Daoy (cell line): ENCODE results near the gene HSFX4. TPM values are rescaled to one million over a fixed set of nuclear protein-coding genes. Genes with fewer than 3 reads are reported as not detected.
"Not testable (repeated sequence)": the region's sequence is repeated elsewhere in the genome, so short reads cannot be mapped to it uniquely, and the experiment has no call there.

ENCODE experiments used
- DNase-seq: peaks from one replicate; pipeline ENCODE4 v3.0.0-alpha.2; 2015; ENCODE audit warnings: low read depth
- total RNA-seq: library from RNA; depleted of rRNA; stranded (reverse); fragments of >200 nt; shearing (Covaris generic); gene quantifications from 2 replicates; pipeline ENCODE4 v1.2.3, GENCODE V29; 2014; rRNA removed

The HSFX4 gene
- not detected in 2 replicates for total RNA-seq

GRCh38 chrX:149929400-149929799, at the start of gene HSFX4:
TSS of gene HSFX4 (plus strand) at chrX:149929573. CDS start at chrX:149929645, 72 bp downstream.
- not testable (repeated sequence) for DNase-seq

DNA sequence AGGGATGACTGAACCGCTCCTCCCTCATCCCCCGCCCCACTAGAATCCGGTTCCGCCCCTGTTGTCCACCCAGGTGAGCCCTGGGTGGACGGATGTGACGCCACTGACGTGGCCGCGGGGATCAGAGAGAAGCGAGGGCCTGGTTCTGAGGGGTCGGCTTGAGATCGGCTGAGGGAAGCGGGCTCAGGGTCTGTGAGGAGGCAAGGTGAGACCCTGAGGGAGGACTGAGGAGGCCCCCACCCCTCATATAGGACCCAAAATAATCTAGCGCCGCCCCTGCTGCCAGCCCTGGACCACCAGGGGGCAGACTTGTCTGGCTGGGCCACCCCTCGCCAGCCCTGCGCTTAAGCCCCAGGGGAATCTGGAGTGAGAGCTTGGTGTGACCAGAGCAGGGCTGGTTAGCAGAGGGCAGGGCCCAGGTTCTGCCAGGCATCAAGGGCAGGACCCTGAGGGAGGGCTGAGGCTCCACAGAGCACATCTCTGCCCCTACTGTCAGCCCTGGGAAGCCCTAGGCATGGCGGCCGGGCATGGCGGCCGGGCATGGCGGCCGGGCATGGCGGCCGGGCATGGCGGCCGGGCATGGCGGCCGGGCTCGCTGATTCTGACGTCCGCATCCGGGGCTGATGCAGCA, 48.2 kb upstream of the HSFX4 start, which contains the start of gene MAGEA8:
MAGEA8 (plus strand) TSS at position 103 of the 631 bp plus-strand sequence. CDS start 3,090 bp downstream, outside the sequence.
- no peak for DNase-seq

DNA sequence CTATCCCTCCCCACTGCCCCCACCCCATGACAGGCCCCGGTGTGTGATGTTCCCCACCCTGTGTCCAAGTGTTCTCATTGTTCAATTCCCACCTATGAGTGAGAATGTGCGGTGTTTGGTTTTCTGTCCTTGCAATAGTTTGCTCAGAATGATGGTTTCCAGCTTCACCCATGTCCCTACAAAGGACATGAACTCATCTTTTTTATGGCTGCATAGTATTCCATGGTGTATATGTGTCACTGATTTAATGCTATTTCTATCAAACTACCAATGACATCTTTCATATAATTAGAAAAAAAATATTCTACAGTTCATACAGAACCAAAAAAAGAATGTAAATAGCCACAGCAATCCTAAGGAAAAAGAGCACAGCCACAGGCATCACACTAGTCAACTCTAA, 38.5 kb upstream of the HSFX4 start:
- not testable (repeated sequence) for DNase-seq

GRCh38 chrX:149898554-149898953, 30.8 kb upstream of the HSFX4 start:
- no peak for DNase-seq

- DNase-seq, result no peak
These were observed 25.3 kb upstream of the HSFX4 start for GRCh38 chrX:149903889-149904748.

- no peak for DNase-seq
These were observed 21.1 kb upstream of the HSFX4 start for GRCh38 chrX:149908308-149908707.

DNA sequence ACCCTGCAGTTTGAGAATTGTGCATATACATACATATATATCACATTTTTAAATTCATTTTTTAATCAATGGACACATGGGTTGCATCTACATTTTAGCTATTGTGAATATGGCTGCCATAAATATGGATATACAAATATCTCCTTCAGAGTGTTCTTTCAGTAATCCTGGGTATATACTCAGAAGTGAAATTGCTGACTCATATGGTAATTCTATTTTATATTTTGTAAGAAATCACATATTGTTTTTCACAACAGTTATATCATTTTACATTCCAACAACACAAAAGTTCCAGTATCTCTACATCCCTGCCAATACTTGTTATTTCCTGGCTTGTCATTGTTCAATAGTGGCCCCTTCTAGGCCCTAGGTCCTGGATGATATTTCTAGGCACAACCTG, 20.6 kb upstream of the HSFX4 start:
- no peak for DNase-seq

DNA sequence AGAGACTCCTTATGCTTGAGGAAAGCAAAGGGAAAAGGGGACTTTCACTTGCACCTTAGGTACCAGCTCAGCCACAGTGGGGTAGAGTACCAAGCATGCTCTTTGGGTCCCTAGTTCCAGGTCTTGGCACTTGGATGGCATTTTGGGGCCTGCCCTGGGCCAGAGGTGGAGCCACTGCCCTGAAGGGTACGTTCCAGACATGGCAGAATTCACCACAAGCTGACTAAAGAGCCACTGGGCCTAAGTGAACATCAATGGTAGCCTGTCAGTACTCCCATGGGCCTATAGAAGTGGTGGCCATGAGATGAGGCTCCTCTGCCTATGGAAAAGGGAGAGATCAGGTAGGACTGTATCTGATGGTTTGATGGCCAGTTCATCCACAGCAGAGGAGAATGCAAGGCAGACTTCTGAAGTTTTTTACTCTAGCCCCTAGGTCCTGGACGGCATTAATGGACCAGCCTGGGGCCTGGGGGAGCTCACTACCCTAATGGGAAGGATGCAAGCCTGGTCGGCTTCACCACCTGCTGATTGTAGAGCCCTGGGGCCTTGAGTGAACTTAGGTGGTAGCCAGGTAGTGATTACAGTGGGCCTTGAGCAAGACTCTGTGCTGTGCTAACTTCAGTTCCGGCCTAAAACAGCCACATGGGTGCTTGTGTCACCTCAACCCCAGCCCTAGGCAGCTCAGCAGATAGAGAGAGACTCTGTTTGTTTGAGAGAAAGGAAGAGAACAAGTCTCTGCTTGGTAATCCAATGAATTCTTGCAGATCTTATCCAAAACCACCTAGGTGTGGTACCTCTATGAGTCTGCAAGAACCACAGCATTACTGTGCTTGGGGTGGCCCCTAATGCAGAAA, 19.8 kb upstream of the HSFX4 start:
- no peak for DNase-seq

DNA sequence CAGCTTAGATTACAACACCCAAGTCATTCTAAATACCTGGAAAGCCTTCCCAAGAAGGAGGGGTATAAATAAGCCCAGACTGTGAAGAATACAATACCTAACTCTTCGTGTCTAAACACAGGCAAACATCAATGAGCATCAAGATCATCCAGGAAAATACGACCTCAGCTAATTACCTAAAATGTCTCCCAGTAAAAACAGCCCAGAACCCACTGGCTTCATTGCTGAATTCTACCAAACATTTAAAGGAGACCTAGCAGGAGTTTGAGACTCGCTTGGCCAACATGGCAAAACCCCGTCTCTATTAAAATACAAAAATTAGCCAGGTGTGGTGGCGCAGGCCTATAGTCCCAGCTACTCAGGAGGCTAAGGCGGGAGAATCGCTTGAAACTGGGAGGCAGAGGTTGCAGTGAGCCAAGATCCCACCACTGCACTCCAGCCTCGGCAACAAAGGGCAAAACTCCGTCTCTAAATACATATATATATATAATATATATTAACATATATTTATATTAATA, 19.1 kb upstream of the HSFX4 start:
- no peak for DNase-seq

GRCh38 chrX:149916745-149917392, 12.5 kb upstream of the HSFX4 start:
- DNase-seq, result no peak

DNA sequence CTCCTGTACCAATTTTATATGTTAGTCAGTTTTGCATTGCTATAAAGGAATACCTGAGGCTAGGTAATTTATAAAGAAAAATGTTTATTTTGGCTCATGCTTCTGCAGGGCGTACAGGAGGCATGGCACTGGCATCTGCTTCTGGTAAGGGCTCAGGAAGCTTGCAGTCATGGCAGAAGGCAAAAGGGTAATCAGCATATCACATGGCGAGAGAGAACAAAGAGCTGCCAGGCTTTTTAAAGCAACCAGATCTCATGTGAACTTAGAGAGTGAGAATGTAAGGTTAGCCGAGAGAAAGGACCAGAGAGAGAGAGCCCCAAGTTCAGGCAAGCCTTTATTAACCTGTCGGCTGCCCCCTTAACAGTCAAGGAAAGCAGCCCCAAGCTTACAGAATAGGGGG, 5.5 kb upstream of the HSFX4 start:
- DNase-seq, result not testable (repeated sequence)

GRCh38 chrX:149924434-149924833, 4.9 kb upstream of the HSFX4 start:
- DNase-seq, result not testable (repeated sequence)

DNA sequence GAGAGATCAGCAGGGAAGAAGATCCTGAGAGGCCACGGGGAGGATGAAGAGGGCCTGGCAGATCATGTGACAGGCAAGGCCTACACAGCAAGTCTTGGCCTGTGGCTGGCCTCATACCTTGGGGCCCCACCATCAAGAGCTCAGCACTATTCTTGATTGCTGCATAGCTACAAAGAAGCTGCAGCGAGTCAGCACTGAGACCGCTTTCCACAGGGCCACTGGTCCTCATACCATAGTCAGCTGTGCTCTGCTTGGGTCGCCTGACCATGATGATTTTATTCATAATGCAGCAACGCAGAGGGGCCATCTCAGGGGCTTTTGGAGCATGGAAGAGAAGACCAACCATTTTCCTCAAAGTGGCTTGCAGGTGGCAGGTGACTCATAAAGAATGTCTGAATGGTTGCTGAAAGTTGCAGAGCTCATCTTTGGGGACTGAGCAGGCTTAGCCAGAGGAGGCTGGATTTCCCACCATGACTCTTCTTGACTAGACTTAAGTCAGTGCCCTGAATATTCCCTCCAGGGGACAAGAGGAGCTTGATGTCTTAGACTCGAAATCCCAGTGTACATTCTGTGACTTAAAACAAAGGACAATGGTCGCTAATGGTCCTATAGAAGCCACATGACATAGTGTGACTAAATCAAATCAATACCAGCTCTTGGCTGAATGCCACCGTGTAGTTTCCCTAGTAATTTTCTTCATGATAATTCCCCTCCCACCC, 2.0 kb upstream of the HSFX4 start:
- DNase-seq, result not testable (repeated sequence)

DNA sequence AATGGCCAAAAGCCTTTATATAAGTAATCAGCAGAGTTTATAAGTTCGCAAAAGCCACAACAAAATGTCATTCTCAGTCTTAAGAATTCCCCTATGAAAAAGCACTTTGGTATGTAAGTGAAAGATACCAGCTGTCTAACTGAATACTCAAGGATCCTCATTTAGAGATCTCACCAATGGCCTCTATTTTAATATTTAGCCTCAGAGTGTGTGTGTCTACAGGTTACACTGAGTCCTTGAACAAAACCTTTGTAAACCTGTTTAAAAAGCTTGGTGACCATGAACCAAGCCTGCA, 1.5 kb upstream of the HSFX4 start:
- DNase-seq, result not testable (repeated sequence)

- DNase-seq, result not testable (repeated sequence)
These were observed 738 bp upstream of the HSFX4 start for GRCh38 chrX:149928635-149929034.

GRCh38 chrX:149931355-149931754, 2.0 kb downstream of the HSFX4 start:
- DNase-seq, result not testable (repeated sequence)

DNA sequence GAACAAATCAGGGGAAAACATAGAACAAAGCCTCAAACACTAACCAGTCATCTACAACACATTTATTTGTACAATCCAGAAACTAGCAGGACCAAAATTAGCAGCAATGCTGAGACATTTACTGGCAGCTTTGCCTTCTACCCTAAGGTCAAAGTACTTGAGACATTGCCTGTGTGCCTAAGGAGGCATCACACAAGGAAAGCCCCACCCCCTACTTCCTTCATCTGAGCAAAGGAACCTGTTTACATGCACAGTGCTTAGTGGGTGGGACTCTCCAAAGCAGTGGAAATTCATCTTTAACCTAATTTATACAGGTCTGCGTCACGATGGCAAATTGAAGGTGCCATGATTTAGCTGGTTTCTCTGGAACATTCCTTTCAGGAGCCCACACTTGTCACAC, 2.8 kb downstream of the HSFX4 start:
- not testable (repeated sequence) for DNase-seq

DNA sequence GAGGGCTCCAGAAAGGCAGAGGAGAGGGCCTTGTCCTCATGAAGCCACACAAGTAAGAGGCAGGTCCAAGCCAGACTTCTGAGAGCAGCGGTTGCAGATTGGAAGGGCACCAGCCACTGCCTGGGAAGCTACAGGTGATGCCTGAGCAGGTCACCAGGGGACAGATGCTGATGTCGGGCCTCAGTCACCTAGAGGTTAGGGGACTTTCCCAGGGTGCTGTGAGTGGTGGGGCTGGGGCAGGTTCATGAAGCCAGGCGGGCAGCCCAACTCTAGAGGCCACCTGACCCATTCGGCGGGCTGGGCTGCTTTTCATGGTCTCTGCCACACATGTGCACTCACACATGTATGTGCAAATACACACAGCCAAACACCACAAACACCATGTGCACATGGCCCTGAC, 3.6 kb downstream of the HSFX4 start:
- DNase-seq, result not testable (repeated sequence)

GRCh38 chrX:149933547-149933946, 4.2 kb downstream of the HSFX4 start:
- not testable (repeated sequence) for DNase-seq

DNA sequence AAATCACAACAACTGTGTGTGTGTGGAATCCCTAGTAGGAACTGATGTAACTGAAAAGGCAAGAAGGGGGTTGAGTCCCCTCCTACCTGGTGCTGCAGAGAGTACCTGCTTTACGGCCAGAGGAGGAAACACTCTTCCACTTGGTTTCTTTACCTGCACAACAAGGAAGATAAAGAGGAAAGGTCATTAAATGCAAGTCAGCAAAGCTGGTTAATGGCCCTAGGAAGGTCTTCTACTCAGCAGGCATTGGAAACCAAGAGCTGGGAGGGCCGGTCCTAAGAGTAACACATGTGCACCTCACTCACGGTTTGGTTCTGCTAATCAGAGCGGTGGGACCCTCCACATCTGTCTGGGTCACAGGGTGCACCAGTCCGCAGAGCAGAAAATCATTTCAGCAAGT, 8.0 kb downstream of the HSFX4 start:
- not testable (repeated sequence) for DNase-seq
